ENCODE results near the gene DNAJC16. TPM values are rescaled to one million over a fixed set of nuclear protein-coding genes. Genes with fewer than 3 reads are reported as not detected.
A peak's percentile ranks its signal among the peaks of the same experiment; 100 is the strongest.

Gene DNAJC16
- total and polyA plus RNA-seq, 7 donors: 1.2 to 20.5 (median 11.4) TPM

DNA sequence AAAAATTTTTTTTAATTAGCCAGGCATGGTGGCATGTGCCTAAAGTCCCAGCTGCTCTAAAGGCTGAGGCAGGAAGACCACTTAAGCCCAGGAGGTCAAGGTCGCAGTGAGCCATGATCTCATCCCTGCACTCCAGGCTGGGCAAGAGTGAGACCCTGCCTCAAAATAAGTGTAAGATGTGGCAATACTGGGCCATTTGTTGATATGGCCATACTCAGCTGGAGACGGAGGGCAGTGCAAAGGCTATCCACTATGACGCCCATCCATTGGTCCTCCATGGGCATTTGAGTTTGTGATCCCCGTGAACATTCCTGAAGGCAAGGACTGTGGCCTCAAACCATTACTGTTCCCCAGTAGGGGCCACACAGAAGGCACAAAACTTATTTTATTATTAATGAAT lies 4.1 kb upstream of the DNAJC16 start:
- Histone ChIP-seq H3K36me3 (peaks cover 0 to 7% (median 2%) of the 10 kb centered on the region in 4 donors), H3K27ac (peak overlapping the region in 1 of 4 donors; percentile 98), H3K4me3 (no peak overlapping the region), H3K9me3 (no peaks in the 10 kb centered on the region), H3K4me1 (peaks cover 0 to 34% (median 24%) of the 10 kb centered on the region in 4 donors), H3K27me3 (no peaks in the 10 kb centered on the region)
- 97% methylated on average over 4 of the region's 4 CpGs for WGBS, 2 donors
- no peak for TF ChIP-seq POLR2A (IDR thresholded peaks at IDR 0.05)
- TF ChIP-seq EP300 (IDR thresholded peaks at IDR 0.05): no peak
- TF ChIP-seq, protein P1, sequence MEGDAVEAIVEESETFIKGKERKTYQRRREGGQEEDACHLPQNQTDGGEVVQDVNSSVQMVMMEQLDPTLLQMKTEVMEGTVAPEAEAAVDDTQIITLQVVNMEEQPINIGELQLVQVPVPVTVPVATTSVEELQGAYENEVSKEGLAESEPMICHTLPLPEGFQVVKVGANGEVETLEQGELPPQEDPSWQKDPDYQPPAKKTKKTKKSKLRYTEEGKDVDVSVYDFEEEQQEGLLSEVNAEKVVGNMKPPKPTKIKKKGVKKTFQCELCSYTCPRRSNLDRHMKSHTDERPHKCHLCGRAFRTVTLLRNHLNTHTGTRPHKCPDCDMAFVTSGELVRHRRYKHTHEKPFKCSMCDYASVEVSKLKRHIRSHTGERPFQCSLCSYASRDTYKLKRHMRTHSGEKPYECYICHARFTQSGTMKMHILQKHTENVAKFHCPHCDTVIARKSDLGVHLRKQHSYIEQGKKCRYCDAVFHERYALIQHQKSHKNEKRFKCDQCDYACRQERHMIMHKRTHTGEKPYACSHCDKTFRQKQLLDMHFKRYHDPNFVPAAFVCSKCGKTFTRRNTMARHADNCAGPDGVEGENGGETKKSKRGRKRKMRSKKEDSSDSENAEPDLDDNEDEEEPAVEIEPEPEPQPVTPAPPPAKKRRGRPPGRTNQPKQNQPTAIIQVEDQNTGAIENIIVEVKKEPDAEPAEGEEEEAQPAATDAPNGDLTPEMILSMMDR (IDR thresholded peaks at IDR 0.05): no peak
- TF ChIP-seq POLR2AphosphoS5 (IDR thresholded peaks at IDR 0.05): no peak
- intact Hi-C loops (cut with DNase I): loop anchor here (5.0 to 10.0 kb wide), 3 partner anchors 110 to 1532 kb away; partner anchors contain the start of genes SDHB and TMEM51
- no peak for DNase-seq

DNA sequence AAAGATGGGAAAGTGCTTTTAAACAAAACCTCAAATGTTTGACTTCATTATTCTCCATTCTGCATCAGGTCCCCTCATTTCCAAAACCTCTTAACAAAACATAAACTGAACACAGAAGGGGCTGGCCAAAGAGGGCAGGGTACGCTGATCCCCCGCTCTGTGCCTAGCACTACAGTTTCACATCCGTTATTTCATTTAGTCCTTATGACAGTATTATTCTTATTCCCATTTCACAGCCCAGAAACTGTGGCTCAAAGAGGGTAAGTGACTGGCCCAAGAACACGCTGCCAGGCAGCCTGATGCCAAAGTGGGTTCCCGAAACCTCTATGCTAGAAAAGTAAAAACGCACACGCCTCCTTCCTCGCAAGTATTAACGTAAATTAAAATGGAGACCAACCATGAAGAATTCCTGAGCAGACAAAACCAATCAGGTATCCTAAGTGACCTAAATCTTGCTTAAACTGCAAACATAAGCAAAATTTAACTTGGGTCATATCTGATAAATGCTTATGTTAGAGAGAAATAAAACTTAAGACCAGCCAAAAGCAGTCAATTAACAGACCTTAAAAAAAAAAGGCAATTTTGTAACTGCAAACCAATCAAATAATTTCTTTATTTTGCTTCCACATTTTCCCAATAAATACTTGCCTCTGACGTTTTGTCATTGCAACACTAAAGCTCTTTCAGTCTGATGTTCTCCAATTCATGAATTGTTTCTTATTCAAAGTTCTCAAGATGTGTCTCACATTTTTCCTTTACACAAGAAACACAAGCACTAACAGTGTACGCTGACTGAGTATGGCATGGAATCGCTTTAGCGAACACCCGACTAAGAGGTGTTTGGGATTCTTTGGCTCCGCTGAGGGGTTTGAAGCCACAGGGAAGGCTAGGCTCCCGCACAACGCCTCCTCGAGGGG lies 3.3 kb upstream of the DNAJC16 start:
- Histone ChIP-seq H3K4me3 (peak overlapping the region; percentile 61 to 93 (median 77)), H3K4me1 (peaks cover 0 to 41% (median 32%) of the 10 kb centered on the region in 4 donors), H3K36me3 (no peaks in the 10 kb centered on the region), H3K27me3 (no peaks in the 10 kb centered on the region), H3K9me3 (no peaks in the 10 kb centered on the region), H3K27ac (peak overlapping the region; percentile 97 to 100 (median 98))
- intact Hi-C loops (cut with DNase I): loop anchor here (5.0 to 10.0 kb wide), 3 partner anchors 111 to 1531 kb away; partner anchors contain the start of genes SDHB and TMEM51
- TF ChIP-seq POLR2A (IDR thresholded peaks at IDR 0.05) (no peak), POLR2AphosphoS5 (IDR thresholded peaks at IDR 0.05) (no peak), EP300 (IDR thresholded peaks at IDR 0.05) (no peak)
- TF ChIP-seq, protein P1 (IDR thresholded peaks at IDR 0.05): no peak
- no peak for DNase-seq
- WGBS, 2 donors: 38 to 42% methylated on average over 18 of the region's 18 CpGs

DNA sequence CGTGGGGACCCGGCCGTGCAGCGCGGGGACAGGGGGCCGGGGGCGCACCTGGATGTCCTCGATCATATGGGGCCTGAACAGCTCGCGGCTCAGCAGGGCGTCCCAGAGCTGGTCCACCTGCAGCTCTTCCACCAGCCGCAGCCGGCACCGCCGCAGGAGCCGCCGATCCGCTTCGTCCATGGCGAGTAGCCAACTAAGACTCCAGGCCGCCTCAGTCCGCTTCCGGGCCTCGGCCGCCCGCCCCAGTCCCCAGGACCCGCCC lies 2.7 kb upstream of the DNAJC16 start, which contains the start of gene CASP9:
TSS of gene CASP9 (minus strand) at position 195 of the 262 bp plus-strand sequence. CDS start at position 180, 15 bp downstream.
- no peaks in the 10 kb centered on the region for H3K9me3 ChIP-seq
- no peaks in the 10 kb centered on the region for H3K27me3 ChIP-seq
- TF ChIP-seq, protein P1 (IDR thresholded peaks at IDR 0.05): no peak
- TF ChIP-seq POLR2AphosphoS5 (IDR thresholded peaks at IDR 0.05): peak; percentile 78 to 89 (median 84)
- TF ChIP-seq EP300 (IDR thresholded peaks at IDR 0.05): no peak
- TF ChIP-seq POLR2A (IDR thresholded peaks at IDR 0.05): peak; percentile 20 to 31
- intact Hi-C loops (cut with DNase I): loop anchor here (5.0 to 10.0 kb wide), 3 partner anchors 112 to 1531 kb away; partner anchors contain the start of genes SDHB and TMEM51
- H3K4me1 ChIP-seq: peaks cover 0 to 41% (median 33%) of the 10 kb centered on the region in 4 donors
- 0 to 1% methylated on average over 27 of the region's 27 CpGs for WGBS, 2 donors
- H3K27ac ChIP-seq: peak within 1 kb of the TSS; percentile 97 to 100 (median 98)
- peak within 1 kb of the TSS; percentile 61 to 93 (median 77) for H3K4me3 ChIP-seq
- no peak for DNase-seq
- H3K36me3 ChIP-seq: no peaks in the 10 kb centered on the region

DNA sequence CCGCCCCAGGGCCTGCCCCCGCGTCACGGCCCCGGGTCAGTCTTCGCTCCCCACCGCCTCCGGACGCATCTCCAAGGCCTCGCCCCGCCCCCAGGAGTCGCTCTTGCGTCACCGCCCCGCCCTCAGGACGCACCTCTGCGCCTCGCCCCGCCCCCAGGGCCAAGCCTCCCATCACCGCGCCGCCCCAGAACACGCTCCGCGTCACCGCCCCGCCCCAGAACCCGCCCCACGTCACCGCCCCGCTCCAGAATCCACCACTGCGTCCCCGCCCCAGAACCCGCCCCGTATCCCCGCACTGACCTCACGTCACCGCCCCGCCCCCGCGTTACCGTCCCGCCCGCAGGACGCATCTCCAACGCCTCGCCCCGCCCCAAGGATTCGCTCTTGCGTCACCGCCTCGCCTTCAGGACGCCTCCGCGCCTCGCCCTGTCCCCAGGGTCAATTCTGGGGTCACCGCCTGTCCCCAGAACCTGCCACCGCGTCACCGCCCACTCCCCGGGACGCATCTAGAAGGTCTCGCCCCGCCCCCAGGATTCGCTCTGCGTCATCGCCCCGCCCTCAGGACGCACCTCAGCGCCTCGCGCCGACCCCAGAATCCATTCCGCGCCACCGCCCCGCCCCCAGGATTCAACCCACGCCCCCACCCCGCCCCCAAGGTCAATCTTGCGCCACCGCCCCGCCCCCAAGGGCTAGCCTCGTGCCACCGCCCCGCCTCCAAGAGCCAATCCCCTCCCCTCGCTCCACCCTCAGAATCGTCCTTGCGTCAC lies 2.2 kb upstream of the DNAJC16 start:
- H3K27ac ChIP-seq: peak overlapping the region; percentile 97 to 100 (median 98)
- no peaks in the 10 kb centered on the region for H3K27me3 ChIP-seq
- H3K36me3 ChIP-seq: peaks cover 0 to 5% (median 0%) of the 10 kb centered on the region in 4 donors
- peaks cover 0 to 41% (median 33%) of the 10 kb centered on the region in 4 donors for H3K4me1 ChIP-seq
- TF ChIP-seq POLR2A (IDR thresholded peaks at IDR 0.05): no peak
- TF ChIP-seq POLR2AphosphoS5 (IDR thresholded peaks at IDR 0.05): peak in 3 of 4 donors; percentile 23 to 33 (median 24)
- TF ChIP-seq, protein P1 (IDR thresholded peaks at IDR 0.05): no peak
- TF ChIP-seq EP300 (IDR thresholded peaks at IDR 0.05): peak in 3 of 4 donors; percentile 65 to 75 (median 67)
- no peaks in the 10 kb centered on the region for H3K9me3 ChIP-seq
- peak; percentile 100 for DNase-seq
- intact Hi-C loops (cut with DNase I): loop anchor here (5.0 to 10.0 kb wide), 4 partner anchors 93 to 1530 kb away; partner anchors contain the start of genes DDI2, SDHB and TMEM51
- 2% methylated on average over 87 to 88 of the region's 88 CpGs for WGBS, 2 donors
- peak overlapping the region; percentile 61 to 93 (median 77) for H3K4me3 ChIP-seq

Measured in sigmoid colon (tissue), 7 donors.